ENCODE results near the gene KIAA2012.
A peak's percentile ranks its signal among the peaks of the same experiment; 100 is the strongest.

Gene KIAA2012

DNA sequence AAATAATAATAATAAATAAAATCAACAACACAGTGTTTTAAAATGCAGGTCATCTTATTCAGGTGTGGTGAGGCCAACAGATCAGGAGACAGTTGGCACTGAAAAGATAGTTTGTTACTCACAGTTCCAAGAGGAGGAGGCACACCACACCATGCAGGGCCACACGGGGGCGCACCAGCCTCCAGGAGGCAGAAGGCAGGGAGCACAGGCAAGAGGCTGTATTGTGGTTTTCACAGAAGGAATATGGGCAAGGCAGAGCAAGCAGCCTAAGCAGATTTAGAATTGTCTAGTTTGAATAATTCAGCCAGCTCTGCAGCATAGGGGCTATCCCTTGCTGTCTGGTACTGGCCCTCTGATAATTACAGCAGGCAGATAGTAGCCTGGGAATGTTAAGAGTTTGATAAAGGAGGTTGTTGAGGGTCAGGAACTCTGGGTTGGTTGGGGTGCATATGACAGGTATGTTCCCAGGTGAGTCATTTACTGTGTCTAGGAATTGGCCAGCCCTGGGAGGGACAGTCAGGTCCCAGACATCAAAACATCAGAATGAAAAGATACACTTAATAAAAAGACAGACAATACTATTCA, 31.3 kb downstream of the KIAA2012 start:
- DNase-seq, result peak; percentile 68
- TF ChIP-seq, protein P1, sequence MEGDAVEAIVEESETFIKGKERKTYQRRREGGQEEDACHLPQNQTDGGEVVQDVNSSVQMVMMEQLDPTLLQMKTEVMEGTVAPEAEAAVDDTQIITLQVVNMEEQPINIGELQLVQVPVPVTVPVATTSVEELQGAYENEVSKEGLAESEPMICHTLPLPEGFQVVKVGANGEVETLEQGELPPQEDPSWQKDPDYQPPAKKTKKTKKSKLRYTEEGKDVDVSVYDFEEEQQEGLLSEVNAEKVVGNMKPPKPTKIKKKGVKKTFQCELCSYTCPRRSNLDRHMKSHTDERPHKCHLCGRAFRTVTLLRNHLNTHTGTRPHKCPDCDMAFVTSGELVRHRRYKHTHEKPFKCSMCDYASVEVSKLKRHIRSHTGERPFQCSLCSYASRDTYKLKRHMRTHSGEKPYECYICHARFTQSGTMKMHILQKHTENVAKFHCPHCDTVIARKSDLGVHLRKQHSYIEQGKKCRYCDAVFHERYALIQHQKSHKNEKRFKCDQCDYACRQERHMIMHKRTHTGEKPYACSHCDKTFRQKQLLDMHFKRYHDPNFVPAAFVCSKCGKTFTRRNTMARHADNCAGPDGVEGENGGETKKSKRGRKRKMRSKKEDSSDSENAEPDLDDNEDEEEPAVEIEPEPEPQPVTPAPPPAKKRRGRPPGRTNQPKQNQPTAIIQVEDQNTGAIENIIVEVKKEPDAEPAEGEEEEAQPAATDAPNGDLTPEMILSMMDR (IDR thresholded peaks at IDR 0.05; ENCODE audit: low read depth, low read length), result peak; percentile 84
- Histone ChIP-seq H3K4me1 (peaks cover 29% of the 10 kb centered on the region), H3K36me3 (no peaks in the 10 kb centered on the region), H3K4me3 (ENCODE audit: low read depth, low read length) (no peak overlapping the region), H3K27me3 (no peaks in the 10 kb centered on the region), H3K9me3 (no peaks in the 10 kb centered on the region)

DNA sequence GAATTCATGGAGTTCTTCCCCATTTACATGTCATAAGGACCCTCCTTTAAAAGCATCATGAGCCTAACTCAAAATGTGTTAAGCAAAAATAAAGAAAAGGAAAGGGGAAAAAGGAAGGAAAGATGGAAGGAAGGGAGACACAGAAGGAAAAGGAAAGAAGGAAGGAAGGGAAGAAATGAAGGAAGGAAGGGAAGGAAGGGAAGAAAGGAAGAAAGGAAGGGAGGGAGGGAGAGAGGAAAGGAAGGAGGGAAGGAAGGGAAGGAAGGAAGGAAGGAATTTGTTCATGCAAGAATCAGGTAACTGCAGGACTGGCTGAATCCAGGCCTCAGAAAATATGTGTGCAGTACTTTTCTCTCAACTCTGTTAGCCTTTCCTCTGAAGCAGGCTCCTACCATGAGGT, 32.0 kb downstream of the KIAA2012 start:
- H3K27me3 ChIP-seq, result no peaks in the 10 kb centered on the region
- no peak for DNase-seq
- H3K4me3 ChIP-seq (ENCODE audit: low read depth, low read length), result no peak overlapping the region
- H3K36me3 ChIP-seq, result no peaks in the 10 kb centered on the region
- H3K4me1 ChIP-seq, result peaks cover 35% of the 10 kb centered on the region
- TF ChIP-seq, protein P1 (IDR thresholded peaks at IDR 0.05; ENCODE audit: low read depth, low read length), result no peak
- no peaks in the 10 kb centered on the region for H3K9me3 ChIP-seq

GRCh38 chr2:202108345-202108744, 35.3 kb downstream of the KIAA2012 start:
- DNase-seq, result no peak
- TF ChIP-seq, protein P1 (IDR thresholded peaks at IDR 0.05; ENCODE audit: low read depth, low read length), result no peak

DNA sequence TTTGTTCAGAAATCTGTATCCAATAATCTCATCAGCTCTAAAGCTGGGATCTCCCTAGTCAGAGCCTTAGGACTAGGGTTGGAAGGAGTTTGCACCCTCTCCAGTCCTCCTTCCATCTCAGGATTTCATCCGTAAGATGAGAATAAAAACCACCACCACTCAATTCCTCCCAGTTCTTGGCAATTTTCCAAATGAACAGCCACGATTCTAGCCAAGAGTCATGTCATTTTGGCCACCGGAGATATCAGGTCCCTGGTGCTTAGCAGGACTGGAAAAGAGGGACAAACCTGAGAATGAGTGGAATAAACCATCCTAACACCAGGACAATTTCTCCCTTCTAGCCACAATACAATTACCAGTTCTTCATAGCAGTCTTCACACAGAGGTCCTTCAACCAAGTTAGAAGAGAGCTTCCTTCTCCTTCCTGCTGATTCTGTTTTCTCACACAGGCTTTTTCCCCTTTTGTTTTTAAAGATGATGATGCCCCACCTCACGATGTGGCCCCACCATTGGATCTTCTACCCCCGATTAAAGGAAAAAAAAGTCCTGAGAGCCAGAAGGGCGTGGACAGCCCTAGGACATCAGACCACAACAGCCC, 36.2 kb downstream of the KIAA2012 start:
- TF ChIP-seq, protein P1 (IDR thresholded peaks at IDR 0.05; ENCODE audit: low read depth, low read length), result no peak
- peaks cover 33% of the 10 kb centered on the region for H3K4me1 ChIP-seq
- no peaks in the 10 kb centered on the region for H3K9me3 ChIP-seq
- H3K36me3 ChIP-seq, result no peaks in the 10 kb centered on the region
- DNase-seq, result no peak
- H3K27me3 ChIP-seq, result no peaks in the 10 kb centered on the region
- H3K4me3 ChIP-seq (ENCODE audit: low read depth, low read length), result no peak overlapping the region

More at GRCh38 chr2:202108345-202108744, 35.3 kb downstream of the KIAA2012 start:
- Histone ChIP-seq H3K9me3 (no peaks in the 10 kb centered on the region), H3K36me3 (no peaks in the 10 kb centered on the region), H3K4me3 (ENCODE audit: low read depth, low read length) (no peak overlapping the region), H3K27me3 (no peaks in the 10 kb centered on the region), H3K4me1 (peaks cover 25% of the 10 kb centered on the region)

- no peaks in the 10 kb centered on the region for H3K36me3 ChIP-seq
Observed at GRCh38 chr2:202109737-202110184, 36.7 kb downstream of the KIAA2012 start.

More at GRCh38 chr2:202109737-202110184, 36.7 kb downstream of the KIAA2012 start:
- Histone ChIP-seq H3K27me3 (no peaks in the 10 kb centered on the region), H3K9me3 (no peaks in the 10 kb centered on the region), H3K4me3 (ENCODE audit: low read depth, low read length) (no peak overlapping the region), H3K4me1 (peaks cover 30% of the 10 kb centered on the region)
- peak; percentile 37 for DNase-seq
- TF ChIP-seq, protein P1 (IDR thresholded peaks at IDR 0.05; ENCODE audit: low read depth, low read length), result peak; percentile 5; the same call in 1 of the 2 replicates
